ENCODE results near the gene COL4A1.
"Not testable (repeated sequence)": the region's sequence is repeated elsewhere in the genome, so short reads cannot be mapped to it uniquely, and the experiment has no call there.

COL4A1 gene

GRCh38 chr13:110323172-110323891 is 16.4 kb upstream of the COL4A1 start:
- no peak for DNase-seq

DNA sequence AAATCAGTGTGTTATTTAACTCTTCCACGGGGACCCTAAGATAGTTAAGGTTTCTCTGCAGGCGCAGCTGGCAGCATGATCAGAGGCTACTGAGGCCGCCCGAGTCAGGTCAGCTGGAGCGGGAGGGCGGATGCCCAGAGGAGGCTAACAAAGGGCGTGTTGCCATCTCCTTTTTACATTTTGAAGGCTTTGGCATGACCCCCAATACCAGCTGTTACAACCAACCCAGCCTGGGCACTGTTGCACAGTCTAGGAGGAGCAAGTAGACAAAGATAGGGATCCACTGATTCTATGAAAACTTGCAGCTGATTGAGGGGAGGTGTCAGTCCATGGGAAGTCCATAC is 15.8 kb upstream of the COL4A1 start:
- DNase-seq: no peak

GRCh38 chr13:110322126-110322827 is 15.3 kb upstream of the COL4A1 start:
- DNase-seq: no peak

DNA sequence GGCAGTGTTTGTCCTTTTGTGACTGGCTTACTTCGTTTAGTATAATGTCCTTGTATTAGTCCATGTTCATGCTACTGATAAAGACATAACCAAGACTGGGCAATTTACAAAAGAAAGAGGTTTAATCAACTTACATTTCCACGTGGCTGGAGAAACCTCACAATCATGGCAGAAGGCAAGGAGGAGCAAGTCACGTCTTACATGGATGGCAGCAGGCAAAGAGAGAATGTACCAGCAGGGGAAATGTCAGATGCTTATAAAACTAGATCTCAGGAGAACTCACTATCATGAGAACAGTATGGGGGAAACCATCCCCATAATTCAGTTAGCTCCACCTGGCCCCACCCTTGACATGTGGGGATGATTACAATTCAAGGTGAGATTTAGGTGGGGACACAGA is 14.6 kb upstream of the COL4A1 start:
- DNase-seq: not testable (repeated sequence)

- DNase-seq: no peak
Observed at GRCh38 chr13:110320645-110321044, 13.7 kb upstream of the COL4A1 start.

- no peak for DNase-seq
Observed at GRCh38 chr13:110319774-110320509, 13.0 kb upstream of the COL4A1 start.

DNA sequence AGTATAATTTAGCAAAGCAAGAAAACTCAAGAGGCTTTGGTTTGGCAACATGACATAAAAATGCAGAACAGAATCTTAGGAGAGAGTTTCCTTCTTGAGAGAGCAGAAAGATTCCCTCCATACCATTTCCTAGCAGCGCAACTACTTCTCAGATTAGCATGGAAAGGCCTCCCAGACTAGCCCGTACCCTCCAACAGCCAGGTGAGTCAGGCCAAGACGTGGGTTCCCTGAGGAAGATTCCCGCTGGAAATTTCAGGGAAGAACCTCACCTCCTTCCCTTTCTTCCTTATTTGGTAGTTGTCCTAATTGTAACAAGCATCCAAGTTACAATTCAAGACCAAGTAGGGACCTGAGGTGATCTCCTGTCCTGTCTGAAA is 12.4 kb upstream of the COL4A1 start:
- DNase-seq: no peak

- DNase-seq: no peak
Observed at GRCh38 chr13:110318920-110319319, 12.0 kb upstream of the COL4A1 start.

GRCh38 chr13:110317496-110318195 is 10.7 kb upstream of the COL4A1 start:
- DNase-seq: no peak

DNA sequence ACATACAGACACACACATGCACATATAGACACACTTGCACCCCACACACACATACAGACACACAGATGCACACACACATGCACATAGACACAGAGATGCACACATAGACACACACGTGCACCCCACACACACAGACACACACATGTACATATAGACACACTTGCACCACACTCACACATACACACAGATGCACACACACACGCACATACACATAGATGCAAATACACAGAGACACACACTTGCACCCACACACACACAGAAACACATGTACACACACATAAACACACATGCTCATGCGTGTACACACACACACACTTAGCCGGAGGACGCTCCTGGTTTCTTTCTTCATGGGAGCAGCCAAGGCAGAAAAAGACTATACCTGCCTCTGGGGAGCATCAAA is 10.1 kb upstream of the COL4A1 start:
- no peak for DNase-seq

GRCh38 chr13:110316196-110316595 is 9.2 kb upstream of the COL4A1 start:
- DNase-seq: no peak

DNA sequence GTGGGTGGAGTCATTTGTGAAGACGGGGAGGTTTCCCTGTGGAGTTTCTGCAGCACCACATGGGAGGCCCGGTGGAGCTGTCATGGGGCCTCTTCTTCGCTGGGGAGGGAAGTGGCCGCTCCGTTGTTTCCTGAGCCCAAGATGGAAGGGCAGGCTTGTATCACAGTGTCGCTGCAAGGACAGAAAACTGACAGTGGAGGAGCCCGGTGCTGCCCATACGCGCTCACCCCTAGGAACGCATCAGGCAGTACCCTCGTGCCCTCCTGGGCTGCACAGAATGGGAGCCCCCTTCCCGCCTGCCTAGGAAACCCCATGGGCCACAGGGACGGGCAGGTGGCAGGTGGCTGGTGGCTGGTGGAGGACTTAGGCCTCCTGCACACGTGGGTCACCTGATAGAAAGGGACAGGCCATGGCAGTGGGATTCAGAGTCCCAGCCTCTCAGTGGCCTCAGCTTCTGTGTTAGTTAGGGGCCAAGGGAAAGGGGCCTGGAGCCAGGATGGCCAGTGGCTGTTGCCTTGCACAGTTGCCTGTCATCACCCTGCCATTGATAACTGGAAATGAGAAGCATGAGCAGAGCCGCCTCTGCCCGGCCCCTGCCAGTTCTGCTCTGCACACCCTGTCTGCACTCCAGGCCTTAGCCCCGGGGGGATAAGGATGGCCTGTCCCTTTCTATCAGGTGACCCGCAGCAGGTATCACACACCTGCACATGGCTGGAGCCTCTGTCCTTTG is 7.7 kb upstream of the COL4A1 start:
- DNase-seq: no peak

GRCh38 chr13:110313733-110314132 is 6.8 kb upstream of the COL4A1 start:
- not testable (repeated sequence) for DNase-seq

GRCh38 chr13:110313261-110313660 is 6.3 kb upstream of the COL4A1 start:
- DNase-seq: not testable (repeated sequence)

GRCh38 chr13:110312339-110313031 is 5.5 kb upstream of the COL4A1 start:
- no peak for DNase-seq

GRCh38 chr13:110311443-110312338 is 4.7 kb upstream of the COL4A1 start:
- no peak for DNase-seq

DNA sequence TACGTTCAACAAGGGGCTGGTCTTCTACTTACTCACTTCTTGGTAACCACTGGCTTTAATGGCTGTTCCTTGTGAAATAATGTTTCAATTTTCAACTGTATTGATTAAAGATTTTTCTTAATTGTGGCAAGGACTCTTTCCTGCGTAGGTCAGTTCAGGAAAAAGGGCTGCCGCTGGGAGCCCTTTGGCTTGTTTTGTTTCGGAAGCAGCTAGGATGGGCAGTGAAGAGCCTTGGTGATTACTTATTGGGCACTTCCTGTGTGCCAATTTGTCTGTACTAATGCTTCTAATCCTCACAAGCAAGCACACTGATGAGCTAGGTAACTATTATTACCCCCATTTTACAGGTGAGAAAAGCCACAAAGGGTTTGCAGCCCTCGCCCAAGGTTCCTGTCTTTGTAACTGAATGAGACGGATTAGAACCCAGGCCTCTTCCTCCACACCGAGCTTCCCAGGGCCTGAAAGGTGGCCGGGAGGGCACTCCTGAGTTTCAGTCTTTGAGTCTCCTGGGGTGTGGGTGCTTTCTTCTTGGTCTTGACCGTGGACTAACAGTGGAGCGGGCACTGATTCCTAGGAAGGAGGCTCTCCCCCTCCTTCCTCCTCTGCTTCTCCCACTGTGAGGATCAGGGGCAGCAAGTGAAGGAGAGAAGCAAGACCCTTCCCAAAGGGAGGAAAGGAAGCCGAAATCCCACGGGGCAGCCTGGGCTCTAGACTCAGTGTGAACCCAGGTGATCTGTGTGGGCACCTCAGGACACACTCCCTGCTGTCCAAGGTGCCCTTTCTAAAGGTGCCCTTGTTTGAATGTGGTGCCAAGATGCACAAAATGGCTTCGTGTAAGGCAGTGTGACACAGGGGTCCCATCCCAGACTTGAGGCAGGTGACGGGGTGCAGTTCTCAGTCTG is 3.8 kb upstream of the COL4A1 start:
- no peak for DNase-seq

DNA sequence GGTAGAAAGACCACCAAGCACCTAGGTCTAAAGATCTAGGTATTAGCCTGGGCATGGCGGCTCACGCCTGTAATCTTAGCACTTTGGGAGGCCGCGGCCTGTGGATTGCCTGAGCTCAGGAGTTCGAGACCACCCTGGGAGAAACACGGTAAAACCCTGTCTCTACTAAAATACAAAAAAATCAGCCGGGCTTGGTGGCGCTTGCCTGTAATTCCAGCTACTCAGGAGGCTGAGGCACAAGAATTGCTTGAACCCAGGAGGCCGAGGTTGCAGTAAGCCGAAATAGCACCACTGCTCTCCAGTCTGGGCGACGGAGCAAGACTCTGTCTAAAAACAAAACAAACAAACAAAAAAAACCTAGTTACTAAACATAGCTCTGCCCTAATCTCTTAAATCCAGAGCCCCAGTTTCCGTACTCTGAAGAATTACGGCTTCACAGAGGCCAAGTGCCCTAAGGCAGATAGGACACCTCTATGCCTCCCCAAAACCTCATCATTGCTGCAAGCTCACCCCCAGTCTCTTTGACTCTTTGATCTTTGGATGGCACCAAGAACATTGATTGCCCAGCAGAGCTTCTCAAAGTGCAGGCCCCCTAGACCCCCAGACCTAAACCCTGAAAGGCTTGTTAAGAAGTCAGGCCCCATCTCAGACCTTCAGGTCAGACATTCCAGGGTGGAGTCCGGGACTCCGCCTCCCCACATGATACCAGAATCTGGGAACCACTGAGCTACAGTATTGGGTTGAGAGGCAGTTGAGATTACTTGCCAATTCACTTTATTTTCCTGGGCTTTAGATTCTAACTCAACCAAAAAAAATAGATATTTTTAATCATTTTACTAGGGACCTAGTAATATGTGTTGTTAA is 2.9 kb upstream of the COL4A1 start:
- no peak for DNase-seq

Measured in SHP77 treated with DMSO at 0.1 percent for 48 hours (cell line).